ENCODE data around the gene SPPL2A. TPM values are rescaled to one million over a fixed set of nuclear protein-coding genes. Genes with fewer than 3 reads are reported as not detected.

Gene SPPL2A
- total and polyA plus RNA-seq, 9 of the 15 experiments (the other 6 are each of a cell fraction or from before 2014, with no cell fraction given): 9.8 to 66.1 (median 38.0) TPM

DNA sequence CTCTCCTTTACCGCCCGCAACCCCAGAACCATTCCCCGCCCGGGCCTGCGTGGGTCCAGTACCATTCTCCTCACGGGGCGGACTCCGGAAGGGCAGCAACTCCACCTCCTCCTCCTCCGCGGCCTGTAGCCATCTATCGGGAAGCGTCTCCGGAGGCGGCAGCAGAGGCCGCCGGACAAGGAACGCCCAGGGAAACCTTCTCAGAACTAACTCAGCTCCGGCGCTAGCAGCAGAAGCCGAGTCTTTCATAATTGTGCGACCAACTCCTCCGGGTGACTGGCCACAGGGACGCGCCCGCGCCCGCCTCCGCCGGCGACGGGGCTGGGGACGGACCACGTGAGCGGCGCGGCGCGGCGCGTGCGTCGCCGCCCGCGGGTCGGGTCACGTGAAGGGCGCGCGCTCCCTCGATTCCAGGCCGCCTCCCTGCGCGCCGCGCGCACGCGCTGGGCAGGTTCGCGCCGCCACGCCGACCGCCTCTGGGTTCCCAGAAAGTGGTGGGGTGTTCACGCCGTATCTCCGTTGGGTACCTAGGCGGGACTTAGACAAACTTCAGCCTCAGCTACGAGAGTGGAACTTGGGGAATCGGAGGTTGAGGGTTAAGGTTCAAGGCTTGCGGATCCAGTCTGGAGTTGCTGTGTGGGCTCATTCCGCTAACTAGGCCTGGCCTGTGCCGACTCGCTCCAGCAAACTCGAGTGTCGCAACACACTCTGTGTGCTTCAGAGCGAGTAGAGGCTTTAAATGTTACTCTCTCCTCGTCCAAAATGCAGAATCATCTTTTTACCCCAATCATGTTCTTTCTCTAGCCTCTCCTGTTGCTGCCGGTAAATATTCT is 78.8 kb downstream of the SPPL2A start, which contains the start of gene TRPM7 (continued):
- TF ChIP-seq IRF9 (tag; IDR thresholded peaks at IDR 0.05) (no peak), MAFF (IDR thresholded peaks at IDR 0.05; ENCODE audit: low read length) (peak; percentile 21; the same call in 1 of the 2 replicates), HDAC8 (tag; IDR thresholded peaks at IDR 0.05) (peak; percentile 77; the same call in 1 of the 2 replicates), MIER1 (IDR thresholded peaks at IDR 0.05; ENCODE audit: low read depth) (0 out of 2 replicates have a peak, but pooled peaks have one; percentile 51), FOXA1 (IDR thresholded peaks at IDR 0.05; ENCODE audit: borderline replicate concordance) (no peak), SMAD4 (CRISPR knock-in tag; conservative IDR thresholded peaks at IDR 0.05) (peak; percentile 93), RBBP5 (IDR thresholded peaks at IDR 0.05; ENCODE audit: borderline replicate concordance, insufficient read depth, low read length, poor library complexity, severe bottlenecking) (peak; percentile 92), GABPA (tag; conservative IDR thresholded peaks at IDR 0.05; ENCODE audit: low read depth) (peak; percentile 42), ELK3 (CRISPR knock-in tag; IDR thresholded peaks at IDR 0.05) (no peak), PRDM10 (IDR thresholded peaks at IDR 0.05; ENCODE audit: partially characterized antibody) (no peak), SAFB (IDR thresholded peaks at IDR 0.05; ENCODE audit: borderline replicate concordance, low read depth, low read length) (peak; percentile 14; the same call in 1 of the 2 replicates), ZNF224 (CRISPR knock-in tag; IDR thresholded peaks at IDR 0.05) (peak; percentile 50; the same call in 1 of the 2 replicates), MXI1 (IDR thresholded peaks at IDR 0.05; ENCODE audit: low read depth, low read length) (no peak)
- TF ChIP-seq, protein P1, sequence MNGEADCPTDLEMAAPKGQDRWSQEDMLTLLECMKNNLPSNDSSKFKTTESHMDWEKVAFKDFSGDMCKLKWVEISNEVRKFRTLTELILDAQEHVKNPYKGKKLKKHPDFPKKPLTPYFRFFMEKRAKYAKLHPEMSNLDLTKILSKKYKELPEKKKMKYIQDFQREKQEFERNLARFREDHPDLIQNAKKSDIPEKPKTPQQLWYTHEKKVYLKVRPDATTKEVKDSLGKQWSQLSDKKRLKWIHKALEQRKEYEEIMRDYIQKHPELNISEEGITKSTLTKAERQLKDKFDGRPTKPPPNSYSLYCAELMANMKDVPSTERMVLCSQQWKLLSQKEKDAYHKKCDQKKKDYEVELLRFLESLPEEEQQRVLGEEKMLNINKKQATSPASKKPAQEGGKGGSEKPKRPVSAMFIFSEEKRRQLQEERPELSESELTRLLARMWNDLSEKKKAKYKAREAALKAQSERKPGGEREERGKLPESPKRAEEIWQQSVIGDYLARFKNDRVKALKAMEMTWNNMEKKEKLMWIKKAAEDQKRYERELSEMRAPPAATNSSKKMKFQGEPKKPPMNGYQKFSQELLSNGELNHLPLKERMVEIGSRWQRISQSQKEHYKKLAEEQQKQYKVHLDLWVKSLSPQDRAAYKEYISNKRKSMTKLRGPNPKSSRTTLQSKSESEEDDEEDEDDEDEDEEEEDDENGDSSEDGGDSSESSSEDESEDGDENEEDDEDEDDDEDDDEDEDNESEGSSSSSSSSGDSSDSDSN (IDR thresholded peaks at IDR 0.05; ENCODE audit: borderline replicate concordance in 1 of 2, low read depth in 2 of 2, low read length in 2 of 2): peak in 1 of 2 experiments; percentile 92; a peak in 1 of 4 replicates
- TF ChIP-seq, protein P2, sequence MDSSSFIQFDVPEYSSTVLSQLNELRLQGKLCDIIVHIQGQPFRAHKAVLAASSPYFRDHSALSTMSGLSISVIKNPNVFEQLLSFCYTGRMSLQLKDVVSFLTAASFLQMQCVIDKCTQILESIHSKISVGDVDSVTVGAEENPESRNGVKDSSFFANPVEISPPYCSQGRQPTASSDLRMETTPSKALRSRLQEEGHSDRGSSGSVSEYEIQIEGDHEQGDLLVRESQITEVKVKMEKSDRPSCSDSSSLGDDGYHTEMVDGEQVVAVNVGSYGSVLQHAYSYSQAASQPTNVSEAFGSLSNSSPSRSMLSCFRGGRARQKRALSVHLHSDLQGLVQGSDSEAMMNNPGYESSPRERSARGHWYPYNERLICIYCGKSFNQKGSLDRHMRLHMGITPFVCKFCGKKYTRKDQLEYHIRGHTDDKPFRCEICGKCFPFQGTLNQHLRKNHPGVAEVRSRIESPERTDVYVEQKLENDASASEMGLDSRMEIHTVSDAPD (CRISPR knock-in tag; IDR thresholded peaks at IDR 0.05): no peak
